HUES48 (cell line): ENCODE measurements around the gene COBL.
A peak's percentile ranks its signal among the peaks of the same experiment; 100 is the strongest.

ENCODE experiments used
- H3K27ac ChIP-seq: one replicate; pipeline ENCODE4 v1.7.0; 2013; ENCODE audit warnings: low read depth, low read length, inconsistent platforms
- H3K27me3 ChIP-seq: 2 replicates; pipeline ENCODE4 v1.6.1; 2013; ENCODE audit warnings: mild to moderate bottlenecking, low read length; ENCODE audit not compliant: control insufficient read depth, insufficient read depth
- H3K36me3 ChIP-seq: 2 replicates; pipeline ENCODE4 v1.6.1; 2013; ENCODE audit warnings: low read length; ENCODE audit not compliant: control insufficient read depth, insufficient read depth
- H3K4me1 ChIP-seq: 2 replicates; pipeline ENCODE4 v1.6.1; 2013; ENCODE audit warnings: mild to moderate bottlenecking, low read length; ENCODE audit not compliant: control insufficient read depth, insufficient read depth
- H3K4me3 ChIP-seq: 2 replicates; pipeline ENCODE4 v1.5.1; 2013; ENCODE audit warnings: mild to moderate bottlenecking, low read depth, low read length
- H3K9ac ChIP-seq: 2 replicates; pipeline ENCODE4 v1.6.1; 2013; ENCODE audit warnings: mild to moderate bottlenecking, low read depth, low read length, moderate library complexity
- H3K9me3 ChIP-seq: 2 replicates; pipeline ENCODE4 v1.6.1; 2013; ENCODE audit warnings: low read length; ENCODE audit not compliant: control insufficient read depth, insufficient read depth

The COBL gene

DNA sequence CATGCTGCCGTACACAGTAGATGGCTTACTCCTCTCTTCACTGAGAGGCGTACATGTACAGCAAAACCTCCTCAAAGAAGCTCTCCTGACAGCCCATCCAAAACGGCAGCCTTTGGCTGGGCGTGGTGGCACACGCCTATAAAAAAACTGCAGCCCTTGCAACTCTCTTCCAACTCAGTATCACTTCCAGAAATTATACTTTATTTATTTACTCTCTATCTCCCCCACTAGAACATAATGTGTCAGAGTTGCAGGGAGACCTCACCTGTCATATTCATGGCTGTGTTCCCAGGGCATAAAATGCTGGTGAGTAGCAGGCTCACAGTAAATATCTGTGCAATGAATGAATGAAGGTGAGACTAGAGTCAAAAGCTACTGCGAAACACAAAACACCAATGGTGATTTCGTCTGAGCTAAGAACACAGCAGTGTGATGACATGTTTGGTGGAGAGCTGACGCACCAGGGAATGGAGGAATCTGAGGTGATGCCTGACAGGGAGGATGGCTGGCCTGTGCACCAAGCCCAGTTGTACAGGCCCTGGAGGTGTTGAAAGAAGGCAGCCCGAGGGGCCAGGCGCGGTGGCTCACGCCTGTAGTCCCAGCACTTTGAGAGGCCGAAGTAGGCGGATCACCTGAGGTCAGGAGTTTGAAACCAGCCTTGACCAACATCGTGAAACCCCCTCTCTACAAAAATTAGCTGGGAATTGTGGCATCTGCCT lies 55.3 kb downstream of the COBL start:
- Histone ChIP-seq H3K36me3 (no peaks in the 10 kb centered on the region), H3K4me3 (no peak overlapping the region), H3K27ac (no peak overlapping the region), H3K4me1 (peaks cover 3% of the 10 kb centered on the region; the same call in 1 of the 2 replicates), H3K9ac (no peak overlapping the region), H3K9me3 (no peaks in the 10 kb centered on the region), H3K27me3 (no peaks in the 10 kb centered on the region)

DNA sequence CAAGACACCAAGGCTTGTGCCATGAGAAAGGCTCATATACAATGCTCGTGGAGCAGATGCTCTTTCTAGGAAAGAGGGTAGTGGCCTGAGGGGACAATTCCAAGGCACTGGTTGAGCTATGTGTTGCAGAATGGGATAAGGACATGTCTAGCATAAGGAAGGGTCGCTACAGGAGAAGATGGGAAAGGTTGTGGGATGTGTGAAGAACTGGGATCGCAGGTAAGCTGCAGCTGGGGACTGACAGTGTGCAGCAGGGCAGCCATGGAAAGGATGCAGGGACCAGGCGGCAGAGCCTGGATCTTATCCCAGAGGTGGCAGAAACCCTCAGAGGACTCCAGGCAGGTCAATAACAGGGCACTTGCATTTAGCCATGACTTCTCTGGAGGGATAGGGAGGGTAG lies 56.1 kb downstream of the COBL start:
- no peak overlapping the region for H3K9ac ChIP-seq
- H3K27ac ChIP-seq = no peak overlapping the region
- no peak overlapping the region for H3K4me3 ChIP-seq
- no peaks in the 10 kb centered on the region for H3K36me3 ChIP-seq
- H3K27me3 ChIP-seq = no peaks in the 10 kb centered on the region
- no peaks in the 10 kb centered on the region for H3K9me3 ChIP-seq
- H3K4me1 ChIP-seq = peaks cover 10% of the 10 kb centered on the region

DNA sequence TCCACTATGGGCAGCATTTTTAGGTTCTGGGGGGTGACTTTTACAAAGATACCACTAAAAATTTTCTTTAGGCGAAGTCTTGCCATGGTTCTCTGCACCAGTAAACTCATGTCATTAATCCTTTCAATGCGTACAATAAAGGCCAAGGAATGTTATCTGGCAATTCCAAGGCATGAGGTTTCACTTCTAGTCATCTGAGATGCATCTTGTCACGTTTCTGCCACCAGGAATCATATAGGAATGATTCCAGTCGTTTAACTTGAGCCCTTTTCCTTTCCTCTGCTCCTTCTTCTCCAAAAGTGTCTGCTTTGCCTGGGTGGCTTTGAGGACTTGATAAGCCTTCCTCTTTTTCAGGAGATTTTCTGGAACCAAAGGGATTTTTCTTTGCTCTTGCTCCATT lies 56.8 kb downstream of the COBL start:
- Histone ChIP-seq H3K9ac (no peak overlapping the region), H3K4me1 (peaks cover 17% of the 10 kb centered on the region), H3K9me3 (no peaks in the 10 kb centered on the region), H3K27me3 (no peaks in the 10 kb centered on the region), H3K27ac (no peak overlapping the region), H3K4me3 (no peak overlapping the region), H3K36me3 (no peaks in the 10 kb centered on the region)

DNA sequence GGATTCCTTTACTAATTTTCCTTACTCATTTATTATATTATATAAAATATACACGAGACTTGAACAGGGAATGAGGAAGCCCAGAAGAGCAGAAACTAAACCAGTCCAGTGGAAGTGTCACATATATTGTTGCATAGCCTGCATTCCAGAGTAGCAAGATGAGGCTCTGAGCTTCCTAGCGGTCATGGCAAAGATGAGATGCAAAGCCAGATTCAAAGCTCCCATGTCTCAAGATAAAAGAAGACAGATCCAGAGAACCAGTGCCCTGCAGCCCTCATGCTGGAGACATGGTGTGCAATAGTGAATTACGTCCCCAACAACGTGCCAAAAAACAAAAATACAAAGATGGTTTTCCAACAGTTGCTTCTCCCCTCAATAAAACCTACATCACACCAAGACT lies 59.7 kb downstream of the COBL start:
- no peak overlapping the region for H3K27ac ChIP-seq
- no peak overlapping the region for H3K9ac ChIP-seq
- no peaks in the 10 kb centered on the region for H3K9me3 ChIP-seq
- H3K4me1 ChIP-seq = peaks cover 17% of the 10 kb centered on the region
- H3K27me3 ChIP-seq = no peaks in the 10 kb centered on the region
- H3K4me3 ChIP-seq = no peak overlapping the region
- no peaks in the 10 kb centered on the region for H3K36me3 ChIP-seq

DNA sequence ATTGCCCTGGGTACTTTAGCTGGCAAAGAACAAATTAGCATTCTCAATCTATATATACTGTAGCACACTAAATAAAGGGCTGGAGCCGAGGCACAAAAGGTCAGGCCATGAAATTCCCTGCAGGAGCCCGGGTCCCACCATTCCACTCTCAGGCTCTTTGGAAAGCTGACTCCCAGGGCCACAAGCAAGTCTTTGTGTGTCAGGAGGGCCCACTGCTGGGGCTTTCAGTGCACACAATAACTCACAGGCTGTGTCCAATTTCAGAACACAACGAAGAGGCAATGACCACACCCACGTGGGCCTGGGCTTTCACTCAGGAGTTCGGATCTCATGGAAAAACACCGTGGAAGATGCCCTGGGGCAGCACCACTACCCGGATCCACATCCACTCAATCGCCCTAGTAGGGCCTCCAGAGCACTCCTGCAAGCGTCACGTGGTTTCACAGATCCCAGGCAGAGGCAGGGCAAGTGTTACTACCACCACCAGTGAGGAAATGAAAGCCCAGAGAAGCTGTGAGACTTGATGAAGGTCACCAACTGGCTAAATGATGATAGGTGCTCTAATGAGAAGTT lies 60.3 kb downstream of the COBL start:
- Histone ChIP-seq H3K9me3 (no peaks in the 10 kb centered on the region), H3K4me1 (peaks cover 17% of the 10 kb centered on the region), H3K27ac (peak overlapping the region; percentile 62), H3K27me3 (no peaks in the 10 kb centered on the region), H3K9ac (no peak overlapping the region), H3K36me3 (no peaks in the 10 kb centered on the region), H3K4me3 (no peak overlapping the region)

DNA sequence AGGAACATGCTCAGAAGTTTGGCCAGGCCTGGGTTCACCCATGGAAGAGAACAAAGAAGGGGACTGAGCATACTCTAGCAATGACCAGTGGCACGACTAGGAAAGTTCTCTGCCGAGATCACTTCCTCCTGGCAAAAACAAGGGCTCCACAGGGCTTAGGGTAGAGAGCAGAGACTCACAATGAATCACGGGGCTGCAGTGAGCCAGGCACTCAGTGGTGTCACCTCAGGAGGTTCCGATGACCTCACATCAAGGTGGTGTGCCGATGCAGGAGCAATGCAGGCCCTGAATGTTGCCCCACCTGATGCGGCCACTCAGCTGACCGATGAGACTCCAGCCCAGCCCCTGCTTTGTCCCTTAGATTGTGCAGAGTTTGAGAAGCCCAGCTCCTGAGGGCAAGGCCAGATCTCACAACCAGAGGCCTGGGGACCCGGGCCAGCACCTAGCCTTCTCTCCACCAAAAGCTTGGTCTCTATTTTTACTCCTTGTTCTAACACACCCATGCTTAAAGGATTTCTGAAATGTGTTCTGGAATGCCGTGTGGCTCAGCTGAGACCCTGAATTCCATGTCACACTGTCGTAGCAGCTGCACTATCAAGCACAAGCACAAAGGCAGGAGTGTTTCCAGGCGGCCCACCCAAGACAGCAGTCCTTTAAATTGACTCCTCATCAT lies 60.9 kb downstream of the COBL start:
- H3K9ac ChIP-seq = no peak overlapping the region
- no peaks in the 10 kb centered on the region for H3K27me3 ChIP-seq
- peak overlapping the region; percentile 62 for H3K27ac ChIP-seq
- H3K36me3 ChIP-seq = no peaks in the 10 kb centered on the region
- no peak overlapping the region for H3K4me3 ChIP-seq
- H3K9me3 ChIP-seq = no peaks in the 10 kb centered on the region
- peaks cover 17% of the 10 kb centered on the region for H3K4me1 ChIP-seq

DNA sequence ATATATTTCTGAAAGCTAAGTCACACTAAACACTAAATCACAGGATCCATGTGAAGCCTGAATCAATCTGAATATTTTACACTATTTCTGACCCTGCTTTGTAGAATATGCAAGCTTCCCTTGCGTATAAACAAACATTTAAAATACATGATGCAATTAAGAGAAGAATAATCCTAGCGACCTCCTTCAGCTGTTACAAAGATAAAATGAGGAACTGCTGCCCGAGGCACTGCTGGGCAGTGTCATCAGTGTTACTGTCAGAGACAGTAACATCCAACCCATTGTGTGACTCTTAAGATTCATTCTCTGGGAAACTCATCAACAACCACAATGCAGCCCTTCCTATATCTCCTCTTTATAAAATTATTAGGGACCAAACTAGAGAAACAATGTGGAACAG lies 61.6 kb downstream of the COBL start:
- Histone ChIP-seq H3K36me3 (no peaks in the 10 kb centered on the region), H3K27ac (peak overlapping the region; percentile 62), H3K27me3 (no peaks in the 10 kb centered on the region), H3K9me3 (no peaks in the 10 kb centered on the region), H3K4me1 (peaks cover 17% of the 10 kb centered on the region), H3K4me3 (no peak overlapping the region), H3K9ac (no peak overlapping the region)

DNA sequence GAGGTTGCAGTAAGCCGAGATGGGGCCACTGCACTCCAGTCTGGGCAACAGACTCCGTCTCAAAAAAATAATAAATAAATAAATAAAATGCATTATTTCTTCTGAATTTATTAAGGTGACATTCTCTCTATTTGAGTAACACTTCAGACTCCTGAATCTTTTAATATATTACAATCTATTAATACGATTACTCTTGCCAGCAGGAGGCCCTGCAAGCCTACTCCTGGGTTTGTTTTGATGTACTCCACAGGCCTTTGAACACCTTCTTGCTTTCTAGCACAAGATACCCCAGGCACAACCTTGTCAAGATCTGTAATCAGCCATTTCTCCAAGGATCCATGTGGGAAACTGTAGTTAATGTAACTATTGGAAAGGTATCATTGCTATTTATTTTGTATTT lies 63.5 kb downstream of the COBL start:
- Histone ChIP-seq H3K36me3 (no peaks in the 10 kb centered on the region), H3K27ac (no peak overlapping the region), H3K9ac (no peak overlapping the region), H3K4me3 (no peak overlapping the region), H3K27me3 (no peaks in the 10 kb centered on the region), H3K4me1 (peaks cover 17% of the 10 kb centered on the region), H3K9me3 (no peaks in the 10 kb centered on the region)

DNA sequence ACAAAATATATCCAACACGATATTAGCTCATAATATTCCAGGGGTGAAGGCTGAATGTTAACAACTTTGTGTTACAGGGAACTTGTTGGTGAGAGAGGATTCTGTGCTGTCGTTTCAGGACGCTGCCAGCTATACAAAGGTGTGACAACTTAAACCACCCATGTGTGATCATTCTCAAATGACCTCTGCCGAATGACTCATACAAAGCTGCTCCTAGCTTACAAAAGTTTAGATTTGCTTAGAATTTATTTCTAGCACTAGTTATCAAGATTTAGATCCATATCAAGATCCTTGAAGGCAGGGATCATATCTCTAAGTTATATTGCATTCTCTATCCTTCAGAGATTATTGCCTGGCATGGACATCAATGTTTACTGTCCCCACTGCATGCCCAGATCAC lies 65.3 kb downstream of the COBL start:
- no peaks in the 10 kb centered on the region for H3K36me3 ChIP-seq
- no peak overlapping the region for H3K4me3 ChIP-seq
- H3K9me3 ChIP-seq = no peaks in the 10 kb centered on the region
- peaks cover 15% of the 10 kb centered on the region for H3K4me1 ChIP-seq
- H3K9ac ChIP-seq = no peak overlapping the region
- H3K27ac ChIP-seq = no peak overlapping the region
- H3K27me3 ChIP-seq = no peaks in the 10 kb centered on the region

DNA sequence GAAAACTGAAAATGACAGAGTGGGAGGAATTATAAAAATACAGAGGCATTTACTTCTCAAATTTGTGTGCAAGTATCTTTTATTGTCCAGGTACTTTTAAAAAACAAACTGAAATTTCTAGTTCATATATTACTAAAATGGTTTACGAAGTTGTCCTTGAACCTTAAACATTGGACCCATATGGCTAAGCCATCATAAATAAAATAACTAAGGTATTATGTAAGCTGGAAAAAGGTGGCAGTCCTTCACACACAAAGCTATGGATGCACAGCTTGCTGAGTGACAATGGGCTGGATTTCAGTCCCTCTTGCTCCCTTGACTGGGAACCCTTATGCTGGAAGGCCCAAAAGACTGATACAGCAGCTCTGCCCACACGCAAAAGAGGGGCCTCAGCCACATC lies 66.1 kb downstream of the COBL start:
- Histone ChIP-seq H3K9ac (no peak overlapping the region), H3K27ac (no peak overlapping the region), H3K9me3 (no peaks in the 10 kb centered on the region), H3K27me3 (no peaks in the 10 kb centered on the region), H3K4me3 (no peak overlapping the region), H3K4me1 (peaks cover 7% of the 10 kb centered on the region), H3K36me3 (no peaks in the 10 kb centered on the region)

DNA sequence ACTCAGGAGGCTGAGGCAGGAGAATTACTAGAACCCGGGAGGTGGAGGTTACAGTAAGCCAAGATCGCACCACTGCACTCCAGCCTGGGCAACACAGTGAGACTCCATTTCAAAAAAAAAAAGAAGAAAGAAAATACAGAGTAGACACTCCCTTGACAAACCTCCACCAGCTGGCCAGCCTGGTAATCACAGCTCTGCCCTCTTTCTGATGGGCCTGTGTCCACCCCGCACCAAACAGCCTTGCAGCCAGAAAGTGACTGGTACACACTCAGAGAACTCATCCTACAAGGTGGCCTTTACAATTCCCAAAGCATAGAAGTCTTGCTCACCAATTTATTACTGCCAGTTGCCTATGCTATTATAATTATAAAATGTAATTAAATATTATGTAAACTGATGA lies 66.6 kb downstream of the COBL start:
- H3K36me3 ChIP-seq = no peaks in the 10 kb centered on the region
- no peaks in the 10 kb centered on the region for H3K27me3 ChIP-seq
- no peak overlapping the region for H3K9ac ChIP-seq
- peaks cover 2% of the 10 kb centered on the region; the same call in 1 of the 2 replicates for H3K4me1 ChIP-seq
- H3K4me3 ChIP-seq = no peak overlapping the region
- H3K27ac ChIP-seq = no peak overlapping the region
- H3K9me3 ChIP-seq = no peaks in the 10 kb centered on the region
